GM21381 (cell line): ENCODE data around the gene RPS2.
A peak's percentile ranks its signal among the peaks of the same experiment; 100 is the strongest.

Experiments
- ATAC-seq: cut with Tn5 transposase; IDR thresholded peaks from one replicate; pipeline ENCODE4 v1.9.1; 2021; ENCODE audit warnings: mild to moderate bottlenecking, moderate library complexity; ENCODE audit not compliant: unreplicated experiment

RPS2 gene

DNA sequence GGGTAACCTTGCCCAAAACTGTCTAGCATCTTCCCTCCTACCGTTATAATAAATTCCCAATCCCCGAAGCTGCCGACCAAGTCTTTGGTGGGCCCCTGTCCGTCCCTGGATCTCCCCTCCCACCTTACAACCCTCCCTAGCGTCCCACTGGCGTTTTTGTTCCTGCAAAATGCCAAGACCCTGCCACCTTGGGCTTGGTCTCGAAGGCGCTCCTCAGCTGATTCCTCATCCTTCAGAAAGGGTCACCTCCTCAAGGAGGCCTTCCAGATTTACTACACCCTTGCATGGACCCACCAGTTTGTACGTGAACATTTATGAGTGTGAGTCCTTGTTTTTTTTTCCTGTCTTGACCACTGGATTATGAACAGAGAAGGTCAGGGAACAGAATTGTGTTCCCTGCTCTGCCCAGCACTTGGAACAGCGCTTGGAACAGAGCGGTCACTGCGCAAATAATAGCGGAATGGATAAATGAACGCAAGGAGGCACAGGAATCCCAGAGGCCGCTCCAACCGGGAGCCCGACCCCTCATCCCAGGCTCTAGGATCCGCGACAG, 18.4 kb upstream of the RPS2 start:
- ATAC-seq: no peak

DNA sequence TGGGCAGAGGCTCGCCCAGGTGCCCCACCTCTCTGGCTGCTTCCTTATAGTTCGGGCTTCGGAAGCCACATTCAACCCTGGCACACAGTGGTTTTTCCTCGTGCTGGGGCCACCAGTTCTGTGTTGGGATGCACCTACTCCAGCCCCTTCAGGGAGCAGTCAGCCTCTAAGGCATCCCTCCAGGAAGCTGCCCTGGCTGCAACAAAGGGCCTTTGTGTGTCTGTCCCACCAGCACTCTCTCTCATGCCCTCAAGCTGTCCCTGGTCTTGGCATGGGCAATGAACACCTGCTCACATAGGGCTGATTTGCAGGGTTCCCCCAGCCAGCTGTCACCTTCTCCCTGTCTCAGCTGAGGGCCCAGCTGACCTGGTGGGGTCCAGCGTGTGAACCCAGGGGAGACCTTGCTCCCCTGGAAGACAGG, 17.4 kb upstream of the RPS2 start:
- ATAC-seq: no peak

DNA sequence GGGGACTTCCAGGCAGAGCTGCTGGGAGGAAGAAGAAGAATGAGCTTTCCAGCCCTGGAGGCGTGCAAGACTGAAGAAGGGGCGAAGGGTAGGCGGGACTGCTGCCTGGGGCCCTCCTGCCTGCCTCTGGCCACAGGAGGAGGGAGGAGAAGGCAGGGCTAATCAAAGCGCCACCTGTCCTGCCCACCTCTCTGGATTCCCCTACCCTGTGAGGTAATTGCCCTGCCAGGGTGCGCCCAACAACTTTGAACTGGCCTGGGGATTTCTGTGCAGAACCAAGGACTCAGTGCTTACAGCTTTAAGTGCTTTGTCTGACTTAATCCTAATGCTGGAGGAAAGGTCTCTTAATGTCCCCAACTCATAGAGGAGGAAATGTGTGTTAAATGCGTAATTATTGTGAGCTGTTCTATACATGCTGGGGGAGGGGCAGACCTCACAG, 16.8 kb upstream of the RPS2 start, which contains the start of gene NOXO1:
Gene NOXO1, minus strand, starts transcription at position 72 of the 439 bp plus-strand sequence. CDS start 290 bp downstream, outside the sequence.
- no peak for ATAC-seq

DNA sequence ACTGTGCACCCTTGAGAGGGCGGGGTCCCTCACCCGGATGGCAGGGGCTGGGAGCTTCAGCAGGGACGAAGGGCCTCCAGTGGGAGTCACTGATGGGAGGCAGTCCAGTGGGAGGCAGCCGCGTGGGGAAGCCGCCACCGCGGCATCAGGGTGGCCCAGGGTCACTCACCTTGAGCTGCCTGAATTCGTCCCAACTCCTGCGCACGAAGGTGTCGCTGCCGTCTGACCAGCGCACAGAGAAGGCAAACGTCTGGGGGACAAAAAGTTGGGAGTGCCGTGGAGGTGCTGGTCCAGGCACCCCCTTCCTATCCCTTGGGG, 16.1 kb upstream of the RPS2 start:
- no peak for ATAC-seq

DNA sequence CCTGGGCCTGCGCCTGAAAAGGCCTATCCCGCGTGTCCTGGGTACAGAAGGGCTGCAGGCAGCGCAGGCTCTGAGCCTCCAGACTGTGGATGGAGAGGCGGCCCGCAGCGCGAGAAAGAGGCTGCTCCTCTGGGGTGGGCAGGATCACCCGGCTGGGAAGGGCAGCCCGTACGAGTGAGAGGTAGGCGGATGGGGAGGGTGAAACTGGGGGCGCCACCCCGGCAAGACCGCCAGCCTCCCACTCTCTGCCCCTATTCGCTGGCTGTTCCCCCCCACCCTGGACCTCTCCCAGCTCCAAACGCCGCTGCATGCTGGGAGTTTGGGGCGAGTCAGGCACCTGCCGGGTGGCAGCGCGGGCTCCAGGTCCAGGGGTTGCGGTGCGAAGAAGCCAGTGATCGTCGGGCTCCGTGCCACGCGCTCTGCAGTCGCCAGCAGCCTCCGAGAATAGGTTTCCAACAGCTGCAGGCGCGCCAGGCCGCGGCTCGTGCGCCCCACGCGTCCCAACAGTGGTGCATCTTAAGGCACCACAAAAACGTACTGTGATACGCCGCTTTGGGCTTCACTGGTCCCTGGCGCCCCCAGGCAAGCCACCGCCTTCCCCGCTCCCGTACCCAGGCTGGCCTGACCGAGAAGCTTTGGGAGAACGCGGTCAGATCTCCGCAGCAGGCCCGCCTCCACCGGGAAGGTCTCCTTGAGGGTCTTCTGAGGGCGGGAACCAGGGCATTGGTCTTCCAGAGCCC, 15.6 kb upstream of the RPS2 start:
- no peak for ATAC-seq

DNA sequence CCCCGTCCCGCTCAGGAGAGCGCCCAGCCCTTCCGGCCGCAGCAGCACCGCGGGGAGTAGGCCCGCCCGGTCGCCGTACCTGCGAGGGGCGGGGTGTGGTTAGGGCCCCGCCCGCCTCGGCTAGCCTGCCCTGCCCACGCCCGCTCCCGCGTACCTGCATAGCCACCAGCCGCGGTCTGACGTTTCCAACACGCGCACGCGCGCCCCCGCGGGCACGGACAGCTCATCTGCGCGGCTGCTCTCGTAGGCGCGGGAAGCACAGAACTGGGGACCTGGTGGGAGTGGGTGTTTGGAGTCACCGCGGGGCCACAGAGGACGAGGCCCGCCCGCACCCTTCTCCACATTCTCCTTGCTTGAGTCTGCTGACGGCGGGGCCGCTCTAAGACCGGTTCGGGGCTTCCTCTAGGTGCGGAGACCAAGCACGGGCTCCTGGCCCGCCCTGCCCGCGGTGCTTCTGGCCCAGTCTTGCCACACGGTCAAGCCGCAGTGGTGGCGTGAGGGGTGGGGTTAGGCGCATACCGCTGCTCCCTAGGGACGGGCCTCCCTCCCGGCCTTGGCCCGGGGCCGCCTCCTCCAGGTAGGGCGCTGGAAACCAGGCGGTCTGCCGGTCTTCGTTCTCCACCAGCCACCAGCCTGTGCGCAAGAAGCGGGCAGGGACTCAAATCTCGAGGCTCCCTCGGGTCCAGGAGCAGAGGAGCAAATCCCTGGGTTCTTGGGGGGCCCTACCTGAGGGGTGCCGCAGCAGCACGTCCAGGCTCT, 14.8 kb upstream of the RPS2 start:
- ATAC-seq: no peak

DNA sequence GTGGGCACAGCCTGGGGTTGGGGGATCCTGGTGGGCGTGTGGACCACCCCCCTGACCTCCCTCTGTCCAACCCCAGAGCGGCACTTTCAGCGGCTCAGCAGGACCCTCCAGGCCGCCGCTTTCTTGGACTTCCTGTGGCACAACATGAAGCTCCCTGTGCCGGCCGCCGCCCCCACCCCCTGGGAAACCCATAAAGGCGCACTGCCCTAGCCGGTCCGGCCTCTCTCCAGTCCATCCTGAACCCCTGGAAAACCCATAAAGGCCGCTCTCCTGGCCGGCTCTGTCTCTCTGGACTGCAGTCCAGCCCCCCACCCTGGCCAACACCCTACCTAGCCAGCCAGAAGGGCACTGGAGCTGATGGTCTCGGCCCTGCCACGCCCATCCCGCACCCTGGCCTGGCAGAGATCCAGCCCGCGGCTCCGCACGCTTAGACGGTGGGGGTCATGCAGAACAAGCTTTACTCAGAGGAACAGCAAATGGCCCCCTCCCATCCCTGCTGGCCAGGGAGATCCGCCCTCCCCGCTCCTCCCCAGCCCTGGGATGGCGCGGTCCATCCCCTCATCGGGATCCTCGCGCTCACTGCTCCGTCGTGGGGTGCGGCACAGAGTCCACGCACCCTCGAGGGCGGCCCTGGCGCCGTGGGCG, 14.0 kb upstream of the RPS2 start:
- ATAC-seq: no peak

DNA sequence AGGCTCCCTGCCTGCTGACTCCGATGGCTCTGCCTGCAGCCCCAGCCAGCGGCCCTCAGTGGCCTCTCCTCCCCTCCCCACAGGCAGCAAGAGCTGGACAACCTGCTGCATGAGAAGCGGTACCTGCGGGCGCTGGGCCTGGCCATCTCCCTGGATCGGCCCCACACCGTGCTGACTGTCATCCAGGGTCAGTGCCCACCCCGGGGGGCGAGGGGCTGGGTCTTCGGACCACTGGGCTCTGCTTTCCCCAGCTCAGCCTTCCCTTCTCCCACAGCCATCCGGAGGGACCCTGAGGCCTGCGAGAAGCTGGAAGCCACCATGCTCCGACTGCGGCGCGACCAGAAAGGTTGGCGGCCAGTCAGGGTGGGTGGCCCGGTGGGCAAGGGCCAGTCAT, 13.2 kb upstream of the RPS2 start:
- no peak for ATAC-seq

DNA sequence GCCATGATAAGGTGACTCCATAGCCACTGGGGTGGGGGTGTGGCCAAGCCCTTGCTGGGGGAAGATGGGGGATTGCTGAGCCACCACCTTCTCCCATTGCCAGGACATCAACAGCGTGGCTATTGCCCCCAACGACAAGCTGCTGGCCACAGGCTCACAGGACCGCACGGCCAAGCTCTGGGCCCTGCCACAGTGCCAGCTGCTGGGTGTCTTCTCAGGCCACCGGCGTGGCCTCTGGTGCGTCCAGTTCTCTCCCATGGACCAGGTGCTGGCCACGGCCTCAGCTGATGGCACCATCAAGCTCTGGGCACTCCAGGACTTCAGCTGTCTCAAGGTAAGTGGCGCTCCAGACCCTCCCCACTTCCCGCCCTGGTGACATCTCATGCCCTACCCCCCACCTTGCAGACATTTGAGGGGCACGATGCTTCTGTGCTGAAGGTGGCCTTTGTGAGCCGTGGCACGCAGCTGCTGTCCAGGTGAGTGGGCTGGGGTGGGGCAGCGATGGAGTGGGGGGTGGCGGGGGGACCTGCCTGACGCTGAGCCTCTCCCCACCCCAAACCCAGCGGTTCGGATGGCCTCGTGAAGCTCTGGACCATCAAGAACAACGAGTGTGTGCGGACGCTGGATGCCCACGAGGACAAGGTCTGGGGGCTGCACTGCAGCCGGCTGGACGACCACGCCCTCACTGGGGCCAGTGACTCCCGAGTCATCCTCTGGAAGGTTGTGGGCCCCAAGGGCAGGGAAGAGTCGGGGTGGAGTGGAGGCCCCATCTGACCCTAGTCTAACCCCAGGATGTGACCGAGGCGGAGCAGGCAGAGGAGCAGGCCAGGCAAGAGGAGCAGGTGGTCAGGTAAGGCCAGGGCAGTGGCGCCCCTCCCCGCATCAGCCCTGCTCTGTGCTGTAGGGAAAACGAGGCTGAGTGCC, 12.6 kb upstream of the RPS2 start:
- ATAC-seq: no peak

DNA sequence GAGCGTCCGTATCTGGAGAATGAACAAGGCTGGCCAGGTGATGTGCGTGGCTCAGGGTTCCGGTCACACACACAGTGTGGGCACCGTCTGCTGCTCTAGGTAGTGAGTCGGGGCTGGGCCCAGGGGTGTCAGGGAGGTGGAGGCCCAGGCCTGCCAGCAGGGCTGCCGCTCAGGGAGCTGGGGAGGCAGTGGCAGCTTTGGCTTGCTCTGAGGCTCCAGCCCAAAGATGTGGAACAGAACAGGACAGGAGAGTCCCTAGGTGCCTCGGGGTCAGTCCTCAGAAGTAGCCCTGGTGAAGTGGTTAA, 11.5 kb upstream of the RPS2 start:
- ATAC-seq: no peak

DNA sequence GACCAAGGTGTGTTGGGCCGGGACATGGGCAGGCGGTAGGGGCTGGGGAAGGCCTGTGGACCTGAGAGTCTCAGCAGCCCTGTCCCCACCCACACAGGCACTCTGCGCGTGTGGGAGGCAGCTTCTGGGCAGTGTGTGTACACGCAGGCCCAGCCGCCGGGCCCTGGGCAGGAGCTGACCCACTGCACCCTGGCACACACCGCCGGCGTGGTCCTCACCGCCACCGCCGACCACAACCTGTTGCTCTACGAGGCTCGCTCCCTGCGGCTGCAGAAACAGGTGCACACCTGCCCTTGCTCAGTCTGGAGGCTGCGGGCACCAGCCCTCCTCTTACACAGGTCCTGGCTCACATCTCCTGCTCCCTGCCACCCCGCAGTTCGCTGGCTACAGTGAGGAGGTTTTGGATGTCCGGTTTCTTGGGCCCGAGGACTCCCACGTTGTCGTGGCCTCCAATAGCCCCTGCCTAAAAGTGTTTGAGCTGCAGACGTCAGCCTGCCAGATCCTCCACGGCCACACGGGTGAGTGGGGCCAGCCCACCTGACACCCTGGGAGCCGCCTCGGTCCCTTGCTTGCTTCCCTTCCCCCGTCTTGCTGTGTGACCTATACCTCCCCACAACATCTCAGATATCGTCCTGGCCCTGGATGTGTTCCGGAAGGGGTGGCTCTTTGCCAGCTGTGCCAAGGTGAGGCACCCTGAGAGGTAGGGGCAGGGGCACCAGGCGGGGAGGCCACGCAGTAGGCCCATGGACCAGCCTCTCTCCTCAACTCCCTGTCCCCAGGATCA, 11.0 kb upstream of the RPS2 start:
- ATAC-seq: no peak

DNA sequence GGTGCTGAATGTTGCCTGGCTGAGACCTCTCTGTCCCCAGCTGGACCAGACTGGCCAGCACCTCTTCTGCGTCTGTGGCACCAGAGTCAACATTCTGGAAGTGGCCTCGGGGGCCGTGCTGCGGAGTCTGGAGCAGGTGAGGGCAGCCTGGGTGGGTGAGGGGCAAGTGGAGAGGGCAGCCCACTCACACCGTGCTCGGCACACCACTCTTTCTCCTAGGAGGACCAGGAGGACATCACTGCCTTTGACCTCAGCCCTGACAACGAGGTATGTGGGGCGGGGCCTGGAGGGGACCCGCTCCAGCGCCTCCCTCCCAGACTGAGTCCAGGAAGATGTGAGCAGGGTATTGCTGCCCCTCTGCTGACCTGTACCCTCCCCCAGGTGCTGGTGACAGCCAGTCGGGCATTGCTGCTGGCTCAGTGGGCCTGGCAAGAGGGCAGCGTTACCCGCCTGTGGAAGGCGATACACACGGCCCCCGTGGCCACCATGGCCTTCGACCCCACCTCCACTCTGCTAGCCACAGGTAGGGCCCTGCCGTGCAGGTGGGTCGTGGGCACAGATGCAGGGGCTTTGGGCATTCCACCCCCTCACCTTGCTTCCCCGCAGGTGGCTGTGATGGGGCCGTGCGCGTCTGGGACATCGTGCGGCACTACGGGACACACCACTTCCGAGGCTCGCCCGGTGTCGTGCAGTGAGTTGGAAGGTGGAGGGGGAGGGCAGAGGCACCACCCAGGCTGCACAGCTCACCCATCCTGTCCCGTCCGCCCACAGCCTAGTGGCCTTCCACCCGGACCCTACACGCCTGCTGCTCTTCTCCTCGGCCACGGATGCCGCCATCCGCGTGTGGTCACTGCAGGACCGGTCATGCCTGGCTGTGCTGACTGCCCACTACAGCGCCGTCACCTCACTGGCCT, 9.8 kb upstream of the RPS2 start:
- ATAC-seq: no peak

DNA sequence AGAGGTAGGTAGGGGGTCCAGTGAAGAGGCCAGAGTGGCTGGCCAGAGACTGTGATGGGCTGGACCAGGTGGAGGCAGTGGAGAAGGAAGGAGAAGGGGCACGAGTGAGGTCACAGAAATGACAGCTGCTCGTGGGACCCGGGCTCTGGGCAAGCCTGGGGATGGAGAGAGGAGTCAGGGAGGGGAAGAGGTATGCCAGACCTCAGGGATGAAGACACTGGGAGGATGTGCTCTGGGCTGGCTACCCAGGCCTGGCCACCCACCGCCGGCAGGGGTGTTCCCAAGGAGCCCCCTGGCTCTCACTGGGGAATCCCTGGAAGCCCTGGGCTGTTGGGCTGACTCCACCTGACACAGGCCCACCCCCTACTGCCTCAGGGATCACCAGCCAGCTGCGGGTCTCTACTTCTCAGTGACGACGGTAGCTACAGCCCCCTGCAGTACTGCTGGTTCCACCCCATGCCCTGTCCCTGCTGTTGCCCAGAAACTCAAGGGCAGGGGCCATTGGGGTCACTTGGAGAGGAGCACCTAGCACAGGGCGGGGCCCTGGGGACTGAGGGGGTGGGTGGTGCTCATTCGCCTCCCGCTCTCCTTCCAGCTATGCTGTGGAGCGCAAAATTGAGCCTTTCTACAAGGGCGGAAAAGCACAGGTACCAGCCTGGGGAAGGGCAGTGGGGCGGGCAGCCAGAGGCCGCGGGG, 9.0 kb upstream of the RPS2 start:
- ATAC-seq: no peak

DNA sequence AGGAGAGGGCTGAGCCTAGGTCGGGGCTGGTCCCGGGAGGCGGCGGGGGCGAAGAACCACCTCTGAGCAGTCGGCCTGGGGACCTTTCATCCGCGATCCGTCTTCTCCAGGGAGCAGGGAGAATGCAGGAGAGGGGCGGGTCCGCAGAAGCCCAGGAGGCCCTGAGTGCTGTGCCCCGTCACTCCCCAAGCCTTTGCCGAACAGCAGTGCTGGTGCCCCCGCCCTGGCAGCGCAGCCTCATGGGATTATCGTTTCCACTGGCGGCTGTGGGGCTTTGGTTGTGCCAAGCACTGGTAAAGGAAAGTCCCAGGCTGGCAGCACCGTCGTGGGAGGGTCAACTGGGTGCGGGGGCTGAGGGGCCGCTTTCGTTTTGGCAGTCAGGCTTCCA, 7.9 kb upstream of the RPS2 start:
- peak; percentile 6 for ATAC-seq

DNA sequence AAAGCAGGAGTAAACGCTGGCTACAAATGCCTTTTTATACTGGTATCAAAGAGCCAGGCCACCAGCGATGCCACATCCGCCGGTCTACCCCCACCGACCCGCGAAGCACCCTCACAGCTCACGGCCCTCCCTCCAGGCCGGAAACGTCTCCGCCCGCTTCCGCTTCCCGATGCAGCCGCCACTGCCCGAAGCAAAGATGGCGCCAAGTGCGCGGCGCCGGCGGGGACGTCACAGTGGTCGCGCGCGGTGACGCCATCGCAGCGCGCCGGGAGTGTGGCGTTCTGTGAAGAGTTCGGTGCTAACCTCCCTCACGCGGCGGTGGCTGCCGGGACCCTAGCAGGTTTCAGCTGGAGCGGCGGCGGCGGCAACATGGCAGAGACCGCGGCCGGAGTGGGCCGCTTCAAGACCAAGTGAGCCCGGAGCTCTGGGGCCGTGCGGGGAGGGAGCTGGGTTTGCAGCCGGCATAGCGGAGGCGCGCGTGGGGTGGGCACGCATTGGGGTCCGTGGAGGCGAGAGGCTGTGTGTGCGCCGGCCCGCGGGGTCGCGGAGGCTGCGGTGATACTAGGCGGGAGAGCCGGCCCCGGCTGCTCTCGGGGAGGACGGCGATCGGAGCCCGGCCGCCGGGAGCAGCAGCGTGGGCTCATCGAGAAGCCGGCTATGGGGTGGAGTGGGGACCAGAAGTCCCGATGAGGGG, 7.3 kb upstream of the RPS2 start, which contains the start of gene TBL3:
Gene TBL3, plus strand, starts transcription at position 258 of the 694 bp plus-strand sequence. Its CDS starts 112 bp downstream, at position 370.
- ATAC-seq: peak; percentile 74

DNA sequence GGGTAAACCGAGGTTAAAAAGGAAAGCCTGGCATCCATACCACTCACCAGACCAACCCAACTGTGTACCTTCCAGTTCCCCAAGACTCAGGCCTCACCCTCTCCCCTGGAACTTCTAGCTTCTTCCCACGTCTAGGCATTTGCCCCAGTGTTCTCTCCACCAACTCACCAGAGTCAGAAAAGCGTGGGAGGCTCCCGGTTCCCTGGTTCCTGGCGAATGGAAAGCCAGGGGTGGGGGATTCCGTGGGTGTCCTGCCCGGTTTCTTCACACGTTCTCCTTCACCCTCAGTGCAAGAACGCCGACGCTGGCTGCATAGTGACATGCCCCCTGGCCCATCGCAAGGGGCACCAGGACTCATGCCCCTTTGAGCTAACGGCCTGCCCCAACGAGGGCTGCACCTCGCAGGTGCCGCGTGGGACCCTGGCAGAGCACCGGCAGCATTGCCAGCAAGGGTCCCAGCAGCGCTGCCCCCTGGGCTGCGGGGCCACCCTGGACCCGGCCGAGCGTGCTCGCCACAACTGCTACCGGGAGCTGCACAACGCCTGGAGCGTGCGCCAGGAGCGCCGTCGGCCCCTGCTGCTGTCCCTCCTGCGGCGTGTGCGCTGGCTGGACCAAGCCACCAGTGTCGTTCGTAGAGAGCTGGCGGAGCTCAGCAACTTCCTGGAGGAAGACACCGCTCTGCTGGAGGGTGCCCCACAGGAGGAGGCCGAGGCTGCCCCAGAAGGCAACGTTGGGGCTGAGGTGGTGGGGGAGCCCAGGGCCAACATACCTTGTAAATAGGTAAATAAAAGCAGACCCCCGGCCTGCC, 3.7 kb upstream of the RPS2 start:
- ATAC-seq: no peak

DNA sequence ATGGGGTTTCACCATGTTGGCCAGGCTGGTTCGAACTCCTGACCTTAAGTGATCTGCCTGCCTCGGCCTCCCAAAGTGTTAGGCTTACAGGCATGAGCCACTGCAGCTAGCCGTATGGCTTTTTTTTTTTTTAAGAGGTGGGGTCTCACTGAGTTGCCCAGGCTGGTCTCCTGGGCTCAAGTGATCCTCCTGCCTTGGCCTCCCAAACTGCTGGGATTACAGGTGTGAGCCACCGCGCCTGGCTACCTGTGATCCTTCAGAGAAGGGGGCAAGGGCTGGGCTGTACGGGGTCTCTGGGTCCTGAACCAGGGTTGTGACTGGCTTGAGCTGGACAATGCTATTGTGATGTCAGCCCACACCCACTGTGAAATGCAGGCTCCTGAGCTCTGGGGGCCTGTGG, 1.8 kb upstream of the RPS2 start, which contains the start of gene RNF151:
Gene RNF151, plus strand, starts transcription at position 397 of the 400 bp plus-strand sequence. CDS start 26 bp downstream, outside the sequence.
- ATAC-seq: no peak
